Fibroblast of lung (primary cell): ENCODE data around the gene GNB2.

Experiments
- CTCF ChIP-seq, 2 donors: IDR thresholded peaks in 1 of 2; conservative IDR thresholded peaks in 1 of 2; 1 replicate in 1 of 2; 2 replicates in 1 of 2; pipeline ENCODE4 v1.5.1; 2011 to 2012; ENCODE audit warnings: low read length in 2 of 2, control low read depth in 1 of 2, inconsistent platforms in 1 of 2, low read depth in 1 of 2, mild to moderate bottlenecking in 1 of 2
- EZH2 ChIP-seq: IDR thresholded peaks from 2 replicates; pipeline ENCODE4 v1.5.1; 2012; ENCODE audit warnings: low read length, control low read depth, mild to moderate bottlenecking; ENCODE audit errors: missing control alignments

GRCh38 chr7:100679129-100679926 is 5.8 kb downstream of the GNB2 start:
- TF ChIP-seq CTCF (conservative IDR thresholded peaks at IDR 0.05 in 1 of 2, IDR thresholded peaks at IDR 0.05 in 1 of 2; ENCODE audit: low read depth in 1 of 2, low read length in 2 of 2) (no peak), EZH2 (no peak)
